ENCODE measurements around the gene AKAP8L. TPM values are rescaled to one million over a fixed set of nuclear protein-coding genes. Genes with fewer than 3 reads are reported as not detected.
A peak's percentile ranks its signal among the peaks of the same experiment; 100 is the strongest.

Gene AKAP8L
- total and polyA plus RNA-seq, 2 donors (not counting 1 experiment from before 2014, with no cell fraction given), result 18.0 to 87.0 TPM

DNA sequence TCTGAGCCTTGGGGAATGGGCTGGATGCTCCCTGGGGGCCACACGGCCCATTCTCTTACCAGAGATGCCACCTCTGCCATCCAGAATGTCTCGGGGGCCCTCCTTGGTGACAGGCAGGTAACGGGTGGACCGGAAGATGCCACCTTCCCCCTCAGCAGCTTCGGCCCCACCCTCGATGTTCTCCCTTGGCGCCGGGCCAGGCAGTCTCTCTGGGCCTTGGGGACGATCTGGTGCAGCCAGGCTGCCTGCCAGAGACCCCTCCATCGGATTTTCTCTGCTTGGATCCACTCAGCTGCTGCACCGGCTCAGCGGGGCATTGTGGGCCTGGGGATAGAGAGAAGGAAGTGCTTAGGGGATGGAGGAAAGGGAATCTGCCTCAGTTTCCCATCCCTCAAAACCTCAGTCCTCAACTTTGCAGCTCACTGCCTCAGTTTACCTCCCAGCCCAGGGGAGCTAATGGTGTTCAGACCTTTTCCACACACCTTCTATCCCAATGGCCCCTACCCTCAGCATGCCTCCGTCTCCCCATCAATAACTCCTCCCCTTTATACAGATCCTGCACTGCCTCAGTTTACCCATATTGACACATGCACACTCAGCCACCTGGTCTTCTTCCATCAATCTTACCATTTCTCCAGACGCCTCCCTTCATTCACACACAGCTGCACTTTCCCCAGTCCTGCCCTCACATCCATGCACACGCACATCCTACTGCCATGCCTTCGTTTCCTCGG, 29.4 kb upstream of the AKAP8L start:
- peak overlapping the region in 2 of 4 experiments; percentile 60 to 74 for H3K4me3 ChIP-seq (replicated peaks in 1 of 4; ENCODE audit: control extremely low read depth in 1 of 4, insufficient read depth in 1 of 4, low read depth in 3 of 4, low read length in 4 of 4)
- TF ChIP-seq CTCF (conservative IDR thresholded peaks at IDR 0.05 in 1 of 2, IDR thresholded peaks at IDR 0.05 in 1 of 2; ENCODE audit: low read depth in 1 of 2, low read length in 2 of 2) (no peak), EZH2 (IDR thresholded peaks at IDR 0.05; ENCODE audit: low read length, missing control alignments) (no peak)
- no peak overlapping the region for H3K27ac ChIP-seq (ENCODE audit: insufficient read depth, low read length)
- H3K9me3 ChIP-seq (ENCODE audit: control insufficient read depth, insufficient read depth, low read depth, low read length), result no peaks in the 10 kb centered on the region
- H4K20me1 ChIP-seq (ENCODE audit: control insufficient read depth, extremely low read depth, insufficient read depth, low read length), result no peaks in the 10 kb centered on the region
- H3K79me2 ChIP-seq (ENCODE audit: control insufficient read depth, insufficient read depth, low read length), result no peaks in the 10 kb centered on the region
- no peaks in the 10 kb centered on the region for H3K36me3 ChIP-seq (ENCODE audit: control insufficient read depth, insufficient read depth, low read length)
- no peak overlapping the region for H3K9ac ChIP-seq (ENCODE audit: insufficient read depth, low read length)
- no peak overlapping the region for H2AFZ ChIP-seq (ENCODE audit: low read length)
- no peak for DNase-seq (ENCODE audit: low read depth in 2 of 2)
- no peak overlapping the region for H3K4me2 ChIP-seq (ENCODE audit: extremely low read depth, insufficient read depth, low read length)
- H3K4me1 ChIP-seq (ENCODE audit: control insufficient read depth, extremely low read depth, insufficient read depth, low read length), result peaks cover 7% of the 10 kb centered on the region
- no peaks in the 10 kb centered on the region for H3K27me3 ChIP-seq (ENCODE audit: control insufficient read depth, insufficient read depth, low read length)

DNA sequence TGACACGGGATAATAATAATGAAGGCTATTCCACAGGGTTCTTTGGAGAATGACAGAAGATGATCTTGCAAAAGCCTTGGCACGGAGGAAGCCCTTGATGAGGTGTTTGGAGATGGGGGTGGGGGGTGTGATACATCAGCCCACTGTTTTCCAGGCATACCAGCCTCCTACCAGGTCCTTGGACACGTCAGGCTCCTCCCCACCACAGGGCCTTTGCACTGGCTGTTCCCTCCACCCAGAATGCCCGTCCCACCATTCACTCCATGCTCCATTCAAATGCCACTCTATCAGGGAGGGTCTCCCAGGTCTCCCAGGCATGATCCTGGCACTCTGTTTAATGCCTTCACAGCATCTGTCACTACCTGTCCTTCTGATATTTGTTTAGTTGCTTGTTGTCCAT, 28.3 kb upstream of the AKAP8L start:
- Histone ChIP-seq H3K9me3 (ENCODE audit: control insufficient read depth, insufficient read depth, low read depth, low read length) (no peaks in the 10 kb centered on the region), H3K27me3 (ENCODE audit: control insufficient read depth, insufficient read depth, low read length) (no peaks in the 10 kb centered on the region), H3K4me1 (ENCODE audit: control insufficient read depth, extremely low read depth, insufficient read depth, low read length) (no peaks in the 10 kb centered on the region), H3K36me3 (ENCODE audit: control insufficient read depth, insufficient read depth, low read length) (no peaks in the 10 kb centered on the region), H3K27ac (ENCODE audit: insufficient read depth, low read length) (no peak overlapping the region), H4K20me1 (ENCODE audit: control insufficient read depth, extremely low read depth, insufficient read depth, low read length) (no peaks in the 10 kb centered on the region), H3K9ac (ENCODE audit: insufficient read depth, low read length) (no peak overlapping the region), H3K79me2 (ENCODE audit: control insufficient read depth, insufficient read depth, low read length) (no peaks in the 10 kb centered on the region), H3K4me3 (replicated peaks in 1 of 4; ENCODE audit: control extremely low read depth in 1 of 4, insufficient read depth in 1 of 4, low read depth in 3 of 4, low read length in 4 of 4) (no peak overlapping the region), H2AFZ (ENCODE audit: low read length) (no peak overlapping the region), H3K4me2 (ENCODE audit: extremely low read depth, insufficient read depth, low read length) (no peak overlapping the region)
- DNase-seq (ENCODE audit: low read depth in 2 of 2), result no peak
- TF ChIP-seq EZH2 (IDR thresholded peaks at IDR 0.05; ENCODE audit: low read length, missing control alignments) (no peak), CTCF (conservative IDR thresholded peaks at IDR 0.05 in 1 of 2, IDR thresholded peaks at IDR 0.05 in 1 of 2; ENCODE audit: low read depth in 1 of 2, low read length in 2 of 2) (no peak)

DNA sequence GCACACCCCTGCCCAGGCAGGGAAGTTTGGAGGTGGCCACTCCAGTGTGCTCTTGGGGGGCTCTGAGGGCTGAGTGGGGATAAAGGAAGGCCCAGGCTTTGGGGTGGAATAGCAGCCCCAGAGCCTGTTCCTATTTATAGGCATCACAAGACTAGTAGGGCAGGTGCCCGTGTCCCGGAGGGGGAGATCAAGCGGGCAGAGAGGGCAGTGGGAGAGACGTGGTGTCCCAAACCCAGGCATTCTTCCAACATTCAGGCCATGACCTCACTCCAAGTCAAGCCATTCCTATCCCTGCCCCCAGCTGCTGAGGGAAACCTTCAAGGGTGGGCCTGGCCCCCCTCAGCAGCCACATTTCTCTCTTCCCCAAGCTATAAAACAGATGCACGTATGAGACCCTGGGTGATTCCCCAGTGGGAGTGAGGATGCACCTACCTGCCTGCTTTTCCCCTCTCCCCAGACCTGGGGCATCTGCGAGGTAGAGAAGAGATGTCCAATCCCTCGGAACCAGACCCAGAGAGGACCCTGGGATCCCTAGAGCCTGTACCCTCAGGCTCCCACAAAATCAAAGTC, 27.1 kb upstream of the AKAP8L start:
- H3K9ac ChIP-seq (ENCODE audit: insufficient read depth, low read length), result no peak overlapping the region
- no peak overlapping the region for H3K27ac ChIP-seq (ENCODE audit: insufficient read depth, low read length)
- H4K20me1 ChIP-seq (ENCODE audit: control insufficient read depth, extremely low read depth, insufficient read depth, low read length), result no peaks in the 10 kb centered on the region
- DNase-seq (ENCODE audit: low read depth in 2 of 2), result no peak
- H3K36me3 ChIP-seq (ENCODE audit: control insufficient read depth, insufficient read depth, low read length), result no peaks in the 10 kb centered on the region
- no peak overlapping the region for H3K4me2 ChIP-seq (ENCODE audit: extremely low read depth, insufficient read depth, low read length)
- no peaks in the 10 kb centered on the region for H3K9me3 ChIP-seq (ENCODE audit: control insufficient read depth, insufficient read depth, low read depth, low read length)
- H3K4me3 ChIP-seq (replicated peaks in 1 of 4; ENCODE audit: control extremely low read depth in 1 of 4, insufficient read depth in 1 of 4, low read depth in 3 of 4, low read length in 4 of 4), result no peak overlapping the region
- H3K27me3 ChIP-seq (ENCODE audit: control insufficient read depth, insufficient read depth, low read length), result no peaks in the 10 kb centered on the region
- no peaks in the 10 kb centered on the region for H3K79me2 ChIP-seq (ENCODE audit: control insufficient read depth, insufficient read depth, low read length)
- no peak overlapping the region for H2AFZ ChIP-seq (ENCODE audit: low read length)
- no peaks in the 10 kb centered on the region for H3K4me1 ChIP-seq (ENCODE audit: control insufficient read depth, extremely low read depth, insufficient read depth, low read length)
- no peak for TF ChIP-seq EZH2 (IDR thresholded peaks at IDR 0.05; ENCODE audit: low read length, missing control alignments)
- no peak for TF ChIP-seq CTCF (conservative IDR thresholded peaks at IDR 0.05 in 1 of 2, IDR thresholded peaks at IDR 0.05 in 1 of 2; ENCODE audit: low read depth in 1 of 2, low read length in 2 of 2)

Measured in fibroblast of lung (primary cell).